Occipital lobe (tissue), 2 donors: ENCODE data around the gene VWA5B2. TPM values are rescaled to one million over a fixed set of nuclear protein-coding genes. Genes with fewer than 3 reads are reported as not detected.
A peak's percentile ranks its signal among the peaks of the same experiment; 100 is the strongest.

ENCODE experiments used
- DNase-seq: peaks from one replicate; lab custom pipeline; 2025; lab: John Stamatoyannopoulos, UW
- total RNA-seq: library from RNA; depleted of rRNA; stranded (reverse); fragments of >200 nt; gene quantifications from one replicate; pipeline ENCODE4 v1.2.3, GENCODE V29; 2014

VWA5B2 gene
- total RNA-seq, 1 donor from 2014 or later, result 0.31 TPM

DNA sequence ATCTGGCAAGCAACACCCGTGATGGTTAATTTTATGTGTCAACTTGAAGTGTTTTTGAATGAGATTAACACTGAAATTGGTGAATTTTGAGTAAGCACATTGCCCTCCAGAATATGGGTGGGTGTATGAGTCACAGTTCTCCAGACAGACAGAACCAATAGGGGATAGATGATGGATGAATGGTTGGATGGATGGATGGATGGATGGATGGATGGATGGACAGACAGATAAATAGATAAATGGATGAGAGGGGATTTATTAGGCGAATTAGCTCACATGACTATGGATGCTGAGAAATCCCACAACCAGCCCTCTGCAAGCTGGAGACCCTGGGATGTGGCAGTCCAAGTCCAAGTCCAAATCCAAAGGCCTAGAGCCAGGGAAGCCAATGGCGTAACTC is 5.4 kb upstream of the VWA5B2 start:
- no peak for DNase-seq

GRCh38 chr3:184227481-184227935 is 1.9 kb upstream of the VWA5B2 start:
- DNase-seq, result no peak

- DNase-seq, result no peak
Observed at GRCh38 chr3:184228376-184229137, 828 bp upstream of the VWA5B2 start.

DNA sequence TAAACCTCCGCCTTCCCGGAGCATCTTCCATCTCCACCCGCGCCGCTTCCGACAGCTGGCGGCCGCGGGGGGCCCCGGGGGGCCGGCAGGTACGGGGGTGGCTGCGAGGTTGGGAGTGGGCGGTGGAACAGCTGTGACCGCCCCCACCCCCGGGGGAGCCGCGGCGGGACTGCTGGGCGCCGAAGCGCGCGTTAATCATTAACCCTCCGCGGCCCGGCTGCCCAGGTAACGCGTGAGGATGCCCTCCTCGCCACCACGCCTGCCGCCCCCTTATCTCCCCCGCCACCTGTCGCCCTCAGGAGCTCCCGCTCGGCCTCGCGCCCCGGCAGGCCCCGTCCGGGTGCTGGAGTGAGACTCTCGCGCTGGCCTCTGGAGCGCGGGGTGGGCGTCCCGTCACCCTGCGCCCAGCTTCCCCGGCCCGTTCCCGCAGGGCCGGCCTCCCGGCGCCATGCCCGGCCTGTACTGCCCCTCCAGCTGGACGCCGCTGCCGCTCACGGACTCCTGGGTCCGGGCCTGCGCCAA is 757 bp downstream of the VWA5B2 start:
- no peak for DNase-seq

DNA sequence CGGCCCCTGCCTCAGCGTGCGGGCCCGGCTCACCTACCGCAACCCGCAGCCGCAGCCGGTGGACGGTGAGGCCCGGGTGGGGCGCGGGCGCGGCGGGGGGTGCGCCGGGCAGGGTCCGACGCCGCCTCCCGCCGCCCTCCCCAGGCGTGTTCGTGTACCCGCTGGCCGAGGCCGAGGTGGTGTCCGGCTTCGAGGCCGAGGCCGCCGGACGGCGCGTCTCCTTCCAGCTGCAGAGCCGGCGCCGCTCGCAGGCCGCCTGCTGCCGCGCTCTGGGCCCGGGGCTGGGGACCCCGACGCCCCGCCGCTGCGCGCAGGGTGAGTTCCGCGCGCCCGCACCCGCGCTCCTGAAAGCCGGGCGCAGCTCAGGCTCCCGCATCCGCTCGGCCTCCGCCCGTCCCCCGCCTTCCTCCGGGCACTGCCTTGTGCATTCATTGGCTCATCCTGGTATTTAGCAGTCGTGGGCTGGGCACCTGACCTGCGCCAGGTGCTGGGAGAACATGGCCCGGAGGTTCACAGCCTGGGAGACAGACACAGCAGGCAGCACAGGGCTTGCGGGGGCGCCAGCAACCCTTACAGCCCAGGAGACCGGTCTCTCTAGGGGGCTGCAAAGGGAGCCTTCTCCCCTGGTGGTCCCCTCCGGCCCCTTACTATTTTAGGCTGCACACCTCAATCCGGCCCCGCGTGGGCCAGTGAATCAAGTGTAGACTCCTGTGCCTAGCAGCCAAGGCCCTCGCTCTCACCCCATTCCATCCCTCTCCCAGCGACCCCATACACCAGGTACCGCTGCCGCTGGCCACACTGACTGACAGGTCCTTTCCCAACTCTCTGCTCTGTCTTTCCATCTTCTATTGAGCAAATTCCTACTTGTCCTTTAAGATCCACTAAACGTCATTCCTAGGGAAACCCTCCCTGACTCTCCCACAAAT is 1.5 kb downstream of the VWA5B2 start:
- DNase-seq, result no peak

GRCh38 chr3:184231671-184232070 is 2.3 kb downstream of the VWA5B2 start:
- DNase-seq, result no peak

GRCh38 chr3:184233127-184233843 is 3.9 kb downstream of the VWA5B2 start:
- no peak for DNase-seq

DNA sequence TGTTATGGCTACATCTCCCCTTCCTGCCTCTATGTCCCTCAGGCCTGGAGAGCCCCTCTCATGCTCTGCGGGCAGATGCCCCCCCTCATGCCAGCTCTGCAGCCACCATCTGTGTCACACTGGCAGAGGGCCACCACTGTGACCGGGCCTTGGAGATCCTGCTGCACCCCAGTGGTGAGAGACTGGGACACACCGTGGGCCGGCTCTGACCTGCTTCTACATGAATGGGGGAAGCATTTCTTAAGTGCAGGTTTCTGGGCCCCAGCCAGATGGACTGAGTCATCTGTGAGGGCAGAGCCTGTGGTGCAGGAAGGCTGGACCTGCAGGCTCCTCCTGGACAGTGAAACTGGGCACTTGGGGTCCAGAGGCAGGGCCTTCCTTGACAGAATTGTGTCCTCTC is 4.8 kb downstream of the VWA5B2 start:
- peak; percentile 35 for DNase-seq

GRCh38 chr3:184234671-184235380 is 5.4 kb downstream of the VWA5B2 start:
- no peak for DNase-seq

GRCh38 chr3:184235381-184236032 is 6.1 kb downstream of the VWA5B2 start:
- no peak for DNase-seq

DNA sequence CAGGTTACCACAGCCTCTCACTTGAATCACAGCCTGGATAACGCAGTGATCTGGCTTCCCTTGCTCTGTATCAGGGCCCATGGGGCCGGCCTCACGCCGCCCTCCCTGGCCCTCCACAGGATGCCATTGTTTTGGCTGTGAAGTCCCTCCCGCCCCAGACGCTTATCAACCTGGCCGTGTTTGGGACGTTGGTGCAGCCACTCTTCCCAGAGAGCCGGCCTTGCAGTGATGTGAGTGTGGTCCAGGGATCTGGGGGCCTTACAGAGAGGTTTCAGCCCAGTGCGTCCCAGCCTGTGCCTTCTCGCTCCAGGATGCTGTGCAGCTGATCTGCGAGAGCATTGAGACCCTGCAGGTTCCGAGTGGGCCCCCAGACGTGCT is 6.6 kb downstream of the VWA5B2 start:
- no peak for DNase-seq

GRCh38 chr3:184236636-184237035 is 7.3 kb downstream of the VWA5B2 start:
- DNase-seq, result no peak

DNA sequence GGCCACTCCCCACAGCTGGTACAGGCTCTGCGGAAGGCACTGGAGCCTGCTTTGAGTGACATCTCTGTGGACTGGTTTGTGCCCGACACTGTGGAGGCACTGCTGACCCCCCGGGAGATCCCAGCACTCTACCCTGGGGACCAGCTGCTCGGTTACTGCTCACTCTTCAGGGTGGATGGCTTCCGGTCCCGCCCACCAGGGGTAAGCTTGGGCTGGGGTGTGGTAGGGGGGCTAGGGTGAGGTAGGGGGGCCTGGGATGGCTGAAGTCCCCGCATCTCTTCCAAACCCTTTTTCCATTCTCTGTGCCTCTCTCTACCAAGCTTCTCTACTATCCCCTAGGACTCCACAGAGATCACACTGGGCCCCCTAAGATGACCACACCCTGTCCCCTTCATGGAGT is 7.8 kb downstream of the VWA5B2 start:
- DNase-seq, result no peak

- no peak for DNase-seq
Observed at GRCh38 chr3:184237807-184238206, 8.4 kb downstream of the VWA5B2 start.

DNA sequence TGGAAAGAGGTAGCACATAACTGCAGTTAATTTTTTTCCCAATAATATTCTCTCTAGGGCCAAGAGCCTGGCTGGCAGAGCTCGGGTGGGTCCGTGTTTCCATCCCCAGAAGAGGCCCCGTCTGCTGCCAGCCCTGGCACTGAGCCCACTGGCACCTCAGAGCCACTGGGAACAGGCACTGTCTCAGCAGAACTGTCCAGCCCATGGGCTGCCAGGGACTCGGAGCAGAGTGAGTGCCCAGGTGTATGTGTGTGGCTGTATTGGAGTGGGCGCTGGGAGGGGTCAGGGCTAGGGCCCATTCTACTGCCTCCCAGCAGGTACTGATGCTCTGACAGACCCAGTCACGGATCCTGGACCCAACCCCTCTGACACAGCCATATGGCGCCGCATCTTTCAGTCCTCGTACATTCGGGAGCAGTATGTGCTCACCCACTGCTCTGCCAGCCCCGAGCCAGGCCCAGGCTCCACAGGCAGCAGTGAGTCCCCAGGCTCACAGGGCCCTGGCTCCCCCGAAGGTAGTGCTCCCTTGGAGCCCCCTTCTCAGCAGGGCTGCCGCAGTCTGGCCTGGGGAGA is 8.9 kb downstream of the VWA5B2 start:
- DNase-seq, result no peak

- no peak for DNase-seq
Observed at GRCh38 chr3:184239221-184239620, 9.8 kb downstream of the VWA5B2 start.

- no peak for DNase-seq
Observed at GRCh38 chr3:184239708-184240107, 10.3 kb downstream of the VWA5B2 start.

DNA sequence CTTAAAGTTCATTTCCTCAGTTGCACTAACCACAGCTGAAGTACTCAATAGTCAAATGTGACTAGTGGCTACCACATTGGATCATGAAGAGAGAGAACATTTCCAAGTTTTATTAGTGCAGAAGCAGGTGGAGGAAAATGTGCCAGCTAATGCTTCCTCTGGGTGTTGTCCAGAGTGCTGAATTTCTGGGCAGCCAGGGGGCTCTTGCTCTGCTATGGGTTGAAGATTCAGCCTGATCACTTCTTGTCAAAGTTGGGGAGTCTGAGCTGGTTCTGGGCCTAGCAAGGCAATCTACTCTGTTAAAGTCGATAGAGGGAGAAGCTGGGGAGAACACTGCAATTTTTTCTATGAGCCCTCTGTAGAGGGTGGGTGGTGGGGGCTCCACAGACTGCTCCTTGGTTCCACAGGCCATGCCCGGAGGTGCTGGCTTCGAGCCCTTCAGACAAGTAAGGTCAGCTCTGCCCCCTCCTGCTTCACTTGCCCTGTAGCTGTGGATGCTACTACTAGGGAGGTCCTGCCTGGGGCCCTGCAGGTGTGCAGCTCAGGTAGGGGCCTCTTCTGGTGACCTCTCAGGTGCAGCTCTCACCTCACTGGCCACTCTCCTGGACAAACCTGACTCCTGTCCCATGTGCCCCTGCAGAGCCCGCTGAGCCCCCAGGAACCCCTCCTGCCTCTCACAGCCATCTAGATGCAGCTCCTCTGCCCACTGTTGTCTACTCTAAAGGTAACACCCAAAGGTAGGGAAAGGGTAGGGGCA is 11.2 kb downstream of the VWA5B2 start:
- DNase-seq, result no peak

DNA sequence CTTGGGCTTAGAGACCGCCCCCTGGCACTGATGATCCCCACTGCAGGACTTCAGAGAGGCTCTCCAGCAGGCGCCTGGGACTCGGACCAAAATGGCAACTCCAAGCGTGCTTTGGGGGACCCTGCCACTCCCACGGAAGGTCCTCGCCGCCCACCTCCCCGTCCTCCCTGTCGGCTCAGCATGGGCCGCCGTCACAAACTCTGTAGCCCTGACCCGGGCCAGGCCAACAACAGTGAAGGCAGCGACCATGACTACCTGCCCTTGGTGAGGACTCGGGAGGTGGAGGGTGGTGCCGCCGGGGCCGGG is 11.7 kb downstream of the VWA5B2 start:
- DNase-seq, result no peak
